NCI-H345 treated with DMSO at 0.1 percent for 48 hours (cell line): Measurements from ENCODE around the gene TBC1D25.

Experiments used
- DNase-seq: peaks from one replicate; lab custom pipeline; 2025; ENCODE audit not compliant: unreplicated experiment; lab: John Stamatoyannopoulos, UW

TBC1D25 gene

GRCh38 chrX:48598614-48599013 lies 59.1 kb downstream of the TBC1D25 start:
- no peak for DNase-seq

- DNase-seq, result no peak
Observed at GRCh38 chrX:48599341-48599740, 59.8 kb downstream of the TBC1D25 start.

- DNase-seq, result no peak
Observed at GRCh38 chrX:48600226-48600625, 60.7 kb downstream of the TBC1D25 start.

- no peak for DNase-seq
Observed at GRCh38 chrX:48601741-48602394, 62.4 kb downstream of the TBC1D25 start.

- no peak for DNase-seq
Observed at GRCh38 chrX:48604701-48605100, 65.2 kb downstream of the TBC1D25 start.

- DNase-seq, result no peak
Observed at GRCh38 chrX:48606091-48606490, 66.6 kb downstream of the TBC1D25 start.

GRCh38 chrX:48611703-48612102 lies 72.2 kb downstream of the TBC1D25 start:
- DNase-seq, result no peak
